NCI-H510A treated with DMSO at 0.1 percent for 48 hours (cell line): ENCODE measurements around the gene NEURL4.

Experiments
- DNase-seq: peaks from one replicate; lab custom pipeline; 2025; lab: John Stamatoyannopoulos, UW

NEURL4 gene

GRCh38 chr17:7279448-7279847 is 49.7 kb downstream of the NEURL4 start:
- DNase-seq = no peak

GRCh38 chr17:7266784-7267183 is 62.4 kb downstream of the NEURL4 start:
- DNase-seq = no peak
